Heart left ventricle (tissue), 16 donors: Measurements from ENCODE around the gene SUPT5H. TPM values are rescaled to one million over a fixed set of nuclear protein-coding genes. Genes with fewer than 3 reads are reported as not detected.

ENCODE experiments used
- ATAC-seq, 4 donors: fragments of 200-7000 bp; cut with Tn5 transposase; one replicate each; pipeline ENCODE4 v1.9.1; 2020 to 2022; ENCODE audit warnings: moderate library complexity in 4 of 4, mild to moderate bottlenecking in 3 of 4, moderate number of reproducible peaks in 1 of 4
- DNase-seq, 5 donors: peaks; one replicate each; pipeline ENCODE4 v3.0.0-alpha.2; 2020
- H3K27ac ChIP-seq, 12 donors: fragments of 200-600 bp; sonication (generic) in 4 of 12; one replicate each; pipeline versions ENCODE4 v1.5.0 to v1.8.0; 2016 to 2022; ENCODE audit warnings: mild to moderate bottlenecking in 2 of 12
- H3K27me3 ChIP-seq, 9 donors: fragments of 200-600 bp; sonication (generic) in 2 of 9; one replicate each; pipeline versions ENCODE4 v1.5.1 to v1.8.0; 2016 to 2022; ENCODE audit warnings: mild to moderate bottlenecking in 3 of 9
- H3K36me3 ChIP-seq, 9 donors: fragments of 200-600 bp; sonication (generic) in 2 of 9; one replicate each; pipeline versions ENCODE4 v1.5.0 to v1.8.0; 2018 to 2022; ENCODE audit warnings: mild to moderate bottlenecking in 2 of 9
- H3K4me1 ChIP-seq, 12 donors: fragments of 200-600 bp; sonication (generic) in 4 of 12; one replicate each; pipeline versions ENCODE4 v1.5.0 to v1.8.0; 2016 to 2022; ENCODE audit warnings: mild to moderate bottlenecking in 3 of 12
- H3K4me3 ChIP-seq, 12 donors: fragments of 200-600 bp; sonication (generic) in 4 of 12; one replicate each; pipeline versions ENCODE4 v1.5.0 to v1.8.0; 2017 to 2022; ENCODE audit warnings: mild to moderate bottlenecking in 9 of 12, moderate library complexity in 4 of 12
- H3K9me3 ChIP-seq, 12 donors: fragments of 200-600 bp; sonication (generic) in 4 of 12; one replicate each; pipeline versions ENCODE4 v1.5.0 to v1.8.0; 2016 to 2022; ENCODE audit warnings: mild to moderate bottlenecking in 1 of 12
- CTCF ChIP-seq, 12 donors: fragments of 200-600 bp; sonication (generic) in 4 of 12; IDR thresholded peaks; one replicate each; pipeline versions ENCODE4 v1.5.0 to v1.8.0; 2018 to 2022; ENCODE audit warnings: antibody characterized with exemption in 12 of 12, mild to moderate bottlenecking in 5 of 12
- POLR2A ChIP-seq, 2 donors: fragments of 450-650 bp; IDR thresholded peaks; one replicate each; pipeline ENCODE4 v1.6.1; 2017; ENCODE audit warnings: antibody characterized with exemption in 2 of 2, mild to moderate bottlenecking in 2 of 2, moderate library complexity in 2 of 2
- WGBS, 4 donors: extraction: QIAGEN DNeasy Blood & Tissue Kit in 2 of 4; methylation state at CpG; one replicate each; pipeline versions ENCODE4 v1.1.5 to v1.1.7; 2013 to 2018; 5-methylcytosine and 5-hydroxymethylcytosine counted together
- intact Hi-C, 10 donors: fragments of 100-400 bp; cut with DNase I; formaldehyde crosslinking; loops; one replicate each; pipeline versions ENCODE4 v1.11.1 to v1.14.2; 2022
- polyA plus RNA-seq, 2 donors: library from polyadenylated mRNA; stranded (reverse); fragments of 200-250 nt; gene quantifications; one replicate each; pipeline ENCODE4 v1.2.3, GENCODE V29; 2013
- total RNA-seq, 9 donors: library from RNA; depleted of rRNA in 2 of 9; stranded (reverse); fragments of >200 nt in 2 of 9; fragmentation: NEBNext Ultra II Directional in 3 of 9; extraction: Animal tissue kit (Norgen Biotek cat#: 25700) in 3 of 9; gene quantifications; one replicate each; pipeline versions ENCODE4 v1.1.0 to v1.2.4, GENCODE V29; 2016 to 2023
- donor health status: ischemic (EF 13 %, LVEDD 7.1; RV severe dilation, severe dysfunction).
- donor health status: healthy with polysubstance abuse.
- donor health status: DM: no; HTN: yes; CAD: no.
- donor health status: DM: no; HTN: no; CAD: no.
- donor health status: ischemic (EF 25% LVEDD 6.9; RV normal size, moderate dysfunction).
- donor health status: ischemic (EF 25% LVEDD 5.7; RV mildly dilated, moderate dysfunction).
- donor health status: healthy.
- donor health status: DM: yes; HTN: yes; CAD: no.
- donor health status: ischemic (EF 35%, LVEDD 5.7; RV mildly dilated, moderate dysfunction).
- donor health status: nonischemic (EF 11% LVEDD 7.7; RV severe dilation, severe dysfunction).
- donor health status: DM: yes; HTN: yes; CAD: no.
- donor health status: PGD.
- donor health status: ischemic (EF 29% LVEDD 5.4; RV normal size, mild dysfunction).
- donor health status: nonischemic (EF 23%, LVEDD 6.1; RV moderate dilation, normal function).

The SUPT5H gene
- total and polyA plus RNA-seq, 11 donors, result 63.8 to 113 (median 81.7) TPM

GRCh38 chr19:39465956-39466747, 20.8 kb downstream of the SUPT5H start:
- no peaks in the 10 kb centered on the region for H3K4me1 ChIP-seq
- no peaks in the 10 kb centered on the region for H3K9me3 ChIP-seq
- no peak for TF ChIP-seq POLR2A (IDR thresholded peaks at IDR 0.05)
- no peak for TF ChIP-seq CTCF (IDR thresholded peaks at IDR 0.05)
- H3K27ac ChIP-seq, result no peak overlapping the region
- WGBS, 4 donors, result 94 to 96% (median 95%) methylated on average over 18 of the region's 18 CpGs
- ATAC-seq, result peak in 1 of 4 donors; percentile 30
- H3K36me3 ChIP-seq, result peaks cover 0 to 98% (median 88%) of the 10 kb centered on the region in 9 donors
- H3K27me3 ChIP-seq, result no peaks in the 10 kb centered on the region
- intact Hi-C loops, result no loop called here
- no peak for DNase-seq
- no peak overlapping the region for H3K4me3 ChIP-seq

DNA sequence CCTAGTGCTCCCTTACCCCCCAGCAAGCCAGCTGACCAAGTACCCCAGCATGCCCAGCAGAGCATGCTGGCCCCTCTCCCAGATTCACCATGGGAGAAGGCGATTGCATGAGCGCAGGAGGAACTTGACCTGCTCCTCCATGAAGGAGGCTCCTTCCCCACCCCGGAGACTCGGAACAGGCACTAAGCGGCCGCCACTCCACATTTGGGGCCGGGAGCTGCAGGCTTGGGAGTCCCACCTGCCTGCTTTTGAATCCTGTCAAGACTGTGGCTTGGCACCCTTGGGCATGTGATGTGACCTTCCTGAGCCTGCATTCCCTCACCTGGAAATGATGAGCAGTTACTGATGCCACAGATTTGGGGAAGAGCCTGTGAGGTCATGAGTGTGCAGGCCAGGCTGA, 22.6 kb downstream of the SUPT5H start:
- H3K4me1 ChIP-seq, result no peaks in the 10 kb centered on the region
- no peaks in the 10 kb centered on the region for H3K9me3 ChIP-seq
- DNase-seq (no peak), ATAC-seq (no peak)
- no peak overlapping the region for H3K4me3 ChIP-seq
- intact Hi-C loops, result no loop called here
- H3K27me3 ChIP-seq, result no peaks in the 10 kb centered on the region
- H3K27ac ChIP-seq, result no peak overlapping the region
- TF ChIP-seq CTCF (IDR thresholded peaks at IDR 0.05), result no peak
- WGBS, 4 donors, result 92 to 100% (median 94%) methylated on average over 3 to 7 of the region's 7 CpGs
- peaks cover 0 to 100% (median 99%) of the 10 kb centered on the region in 9 donors for H3K36me3 ChIP-seq

DNA sequence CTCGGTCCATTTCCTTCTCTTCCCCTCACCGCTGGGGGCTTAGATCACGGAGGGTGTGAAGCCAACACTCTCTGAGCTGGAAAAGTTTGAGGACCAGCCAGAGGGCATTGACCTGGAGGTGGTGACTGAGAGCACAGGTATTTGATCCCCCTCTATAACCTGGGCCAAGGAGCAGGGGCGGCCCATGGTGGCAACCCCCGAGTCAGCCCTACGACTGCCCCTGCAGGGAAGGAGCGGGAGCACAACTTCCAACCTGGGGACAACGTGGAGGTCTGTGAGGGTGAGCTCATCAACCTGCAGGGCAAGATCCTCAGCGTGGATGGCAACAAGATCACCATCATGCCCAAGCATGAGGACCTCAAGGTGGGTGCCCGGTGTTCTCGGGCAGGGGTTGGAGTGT, 23.7 kb downstream of the SUPT5H start:
- Histone ChIP-seq H3K9me3 (no peaks in the 10 kb centered on the region), H3K36me3 (peaks cover 2 to 100% (median 100%) of the 10 kb centered on the region in 9 donors), H3K4me3 (no peak overlapping the region), H3K27me3 (no peaks in the 10 kb centered on the region), H3K27ac (no peak overlapping the region), H3K4me1 (no peaks in the 10 kb centered on the region)
- ATAC-seq (no peak), DNase-seq (no peak)
- TF ChIP-seq CTCF (IDR thresholded peaks at IDR 0.05), result no peak
- no peak for TF ChIP-seq POLR2A (IDR thresholded peaks at IDR 0.05)
- intact Hi-C loops, result no loop called here
- 81 to 92% (median 91%) methylated on average over 4 to 11 of the region's 11 CpGs for WGBS, 4 donors

GRCh38 chr19:39469567-39469966, 24.2 kb downstream of the SUPT5H start:
- no peaks in the 10 kb centered on the region for H3K27me3 ChIP-seq
- DNase-seq (no peak), ATAC-seq (no peak)
- H3K36me3 ChIP-seq, result peaks cover 2 to 100% (median 99%) of the 10 kb centered on the region in 9 donors
- 89 to 92% (median 90%) methylated on average over 6 of the region's 6 CpGs for WGBS, 4 donors
- no peak overlapping the region for H3K27ac ChIP-seq
- intact Hi-C loops, result no loop called here
- no peaks in the 10 kb centered on the region for H3K4me1 ChIP-seq
- no peak overlapping the region for H3K4me3 ChIP-seq
- H3K9me3 ChIP-seq, result no peaks in the 10 kb centered on the region
- TF ChIP-seq CTCF (IDR thresholded peaks at IDR 0.05), result no peak
- TF ChIP-seq POLR2A (IDR thresholded peaks at IDR 0.05), result no peak
